Caco-2 (cell line): ENCODE results near the gene EXOC6B. TPM values are rescaled to one million over a fixed set of nuclear protein-coding genes. Genes with fewer than 3 reads are reported as not detected.

Experiments
- BruUV-seq: library from RNA; stranded (reverse); fragments of 400-500 nt; replicated peaks from 2 replicates; lab custom pipeline; 2021; lab: Mats Ljungman, UMichigan
- CTCF ChIA-PET: fragments of 300-600 bp; sonication (Branson Sonifier 250); formaldehyde crosslinking; loops from one replicate; lab custom pipeline; 2022; ENCODE audit warnings: antibody characterized with exemption; lab: Charles Lee
- POLR2A ChIA-PET: fragments of 300-600 bp; sonication (Branson Sonifier 250); formaldehyde crosslinking; loops from one replicate; lab custom pipeline; 2022; ENCODE audit warnings: antibody characterized with exemption; lab: Charles Lee
- DNase-seq, 2 experiments: peaks; one replicate each; pipeline versions ENCODE4 v3.0.0 to v3.0.0-alpha.2; 2020 to 2022
- H3K27me3 ChIP-seq: replicated peaks from 2 replicates; pipeline ENCODE4 v1.6.0; 2011; ENCODE audit warnings: low read length; ENCODE audit not compliant: control insufficient read depth, insufficient read depth
- H3K36me3 ChIP-seq: 2 replicates; pipeline ENCODE4 v1.5.1; 2011; ENCODE audit warnings: low read length; ENCODE audit not compliant: control insufficient read depth, insufficient read depth
- H3K4me1 ChIP-seq: fragments of 250-450 bp; sonication (Bioruptor Pico); 2 replicates; pipeline ENCODE4 v1.5.1; 2020; ENCODE audit warnings: mild to moderate bottlenecking
- H3K4me3 ChIP-seq: 2 replicates; pipeline ENCODE4 v1.5.1; 2011; ENCODE audit warnings: low read depth, mild to moderate bottlenecking, control low read depth, low read length
- H3K9me3 ChIP-seq: fragments of 250-450 bp; sonication (Bioruptor Pico); 2 replicates; pipeline ENCODE4 v1.5.1; 2020; ENCODE audit warnings: mild to moderate bottlenecking, moderate library complexity
- H3K27ac Mint-ChIP-seq: one replicate; pipeline ENCODE4 v1.8.0; 2022; ENCODE audit warnings: mixed read lengths; ENCODE audit not compliant: unreplicated experiment
- H3K27me3 Mint-ChIP-seq: one replicate; pipeline ENCODE4 v1.8.0; 2022; ENCODE audit warnings: mixed read lengths; ENCODE audit not compliant: insufficient read depth, unreplicated experiment
- H3K36me3 Mint-ChIP-seq: one replicate; pipeline ENCODE4 v1.8.0; 2022; ENCODE audit warnings: mild to moderate bottlenecking, mixed read lengths; ENCODE audit not compliant: insufficient read depth, unreplicated experiment
- H3K4me1 Mint-ChIP-seq: one replicate; pipeline ENCODE4 v1.8.0; 2022; ENCODE audit warnings: low read depth, mixed read lengths; ENCODE audit not compliant: unreplicated experiment
- H3K4me3 Mint-ChIP-seq: one replicate; pipeline ENCODE4 v1.8.0; 2022; ENCODE audit warnings: mild to moderate bottlenecking, moderate library complexity, mixed read lengths; ENCODE audit not compliant: unreplicated experiment
- H3K9me3 Mint-ChIP-seq: one replicate; pipeline ENCODE4 v1.8.0; 2022; ENCODE audit warnings: mixed read lengths; ENCODE audit not compliant: unreplicated experiment
- CTCF ChIP-seq, 2 experiments: fragments of 200-600 bp in 1 of 2; IDR thresholded peaks; 1 replicate in 1 of 2; 2 replicates in 1 of 2; pipeline versions ENCODE4 v1.5.1 to v1.8.0; 2011 to 2022; ENCODE audit warnings: antibody characterized with exemption in 1 of 2, control low read depth in 1 of 2, inconsistent platforms in 1 of 2, low read depth in 1 of 2, low read length in 1 of 2, mild to moderate bottlenecking in 1 of 2, moderate library complexity in 1 of 2; ENCODE audit not compliant: insufficient read depth in 1 of 2, severe bottlenecking in 1 of 2, unreplicated experiment in 1 of 2
- intact Hi-C: fragments of 100-400 bp; cut with micrococcal nuclease; formaldehyde crosslinking; loops from one replicate; pipeline ENCODE4 v1.10.0; 2022; ENCODE audit not compliant: unreplicated experiment
- total RNA-seq: library from RNA; stranded (reverse); gene quantifications from 2 replicates; pipeline ENCODE4 v1.2.3, GENCODE V29; 2022

Gene EXOC6B
- total RNA-seq, 1 experiment from 2014 or later: 36.1 TPM

GRCh38 chr2:72636210-72636609, 189.6 kb downstream of the EXOC6B start:
- Mint-ChIP-seq H3K27ac (no peak overlapping the region), H3K9me3 (peaks cover 9% of the 10 kb centered on the region), H3K27me3 (no peaks in the 10 kb centered on the region), H3K36me3 (no peaks in the 10 kb centered on the region), H3K4me3 (no peak overlapping the region), H3K4me1 (peaks cover 20% of the 10 kb centered on the region)
- DNase-seq: no peak
- intact Hi-C loops: no loop called here
- Histone ChIP-seq H3K4me3 (no peak overlapping the region), H3K4me1 (no peaks in the 10 kb centered on the region), H3K9me3 (no peaks in the 10 kb centered on the region), H3K27me3 (no peaks in the 10 kb centered on the region), H3K36me3 (no peaks in the 10 kb centered on the region)
- BruUV-seq: no TSS peak
- ChIA-PET CTCF (no interaction called here), POLR2A (no interaction called here)
- TF ChIP-seq CTCF (IDR thresholded peaks at IDR 0.05; ENCODE audit: insufficient read depth in 1 of 2, low read depth in 1 of 2, low read length in 1 of 2, severe bottlenecking in 1 of 2, unreplicated experiment in 1 of 2): no peak

DNA sequence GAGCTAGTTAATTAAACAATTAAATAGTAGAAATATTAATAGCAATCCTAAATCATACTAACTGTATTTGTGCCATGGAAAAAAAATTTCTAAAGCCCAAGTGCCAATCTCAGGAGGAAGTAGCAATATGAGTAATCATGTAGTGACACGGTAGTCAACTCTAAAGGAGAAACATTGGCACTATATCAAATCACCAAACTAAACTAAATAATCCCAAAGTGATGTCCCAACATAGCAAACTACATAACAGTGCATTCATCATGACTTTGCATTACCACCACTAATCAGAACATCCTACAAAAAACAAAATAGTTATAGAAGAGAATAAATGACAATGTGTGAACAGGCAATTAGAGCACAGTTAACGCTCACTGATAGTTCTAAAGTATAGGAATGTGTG, 195.1 kb downstream of the EXOC6B start:
- peaks cover 7% of the 10 kb centered on the region for H3K4me1 Mint-ChIP-seq
- Histone ChIP-seq H3K4me1 (no peaks in the 10 kb centered on the region), H3K4me3 (no peak overlapping the region), H3K27me3 (no peaks in the 10 kb centered on the region), H3K9me3 (no peaks in the 10 kb centered on the region), H3K36me3 (no peaks in the 10 kb centered on the region)
- CTCF ChIA-PET: no interaction called here
- intact Hi-C loops: no loop called here
- no peak overlapping the region for H3K27ac Mint-ChIP-seq
- H3K9me3 Mint-ChIP-seq: no peaks in the 10 kb centered on the region
- TF ChIP-seq CTCF (IDR thresholded peaks at IDR 0.05; ENCODE audit: insufficient read depth in 1 of 2, low read depth in 1 of 2, low read length in 1 of 2, severe bottlenecking in 1 of 2, unreplicated experiment in 1 of 2): no peak
- H3K36me3 Mint-ChIP-seq: no peaks in the 10 kb centered on the region
- H3K4me3 Mint-ChIP-seq: no peak overlapping the region
- DNase-seq: no peak
- POLR2A ChIA-PET: no interaction called here
- H3K27me3 Mint-ChIP-seq: no peaks in the 10 kb centered on the region
- BruUV-seq: no TSS peak

DNA sequence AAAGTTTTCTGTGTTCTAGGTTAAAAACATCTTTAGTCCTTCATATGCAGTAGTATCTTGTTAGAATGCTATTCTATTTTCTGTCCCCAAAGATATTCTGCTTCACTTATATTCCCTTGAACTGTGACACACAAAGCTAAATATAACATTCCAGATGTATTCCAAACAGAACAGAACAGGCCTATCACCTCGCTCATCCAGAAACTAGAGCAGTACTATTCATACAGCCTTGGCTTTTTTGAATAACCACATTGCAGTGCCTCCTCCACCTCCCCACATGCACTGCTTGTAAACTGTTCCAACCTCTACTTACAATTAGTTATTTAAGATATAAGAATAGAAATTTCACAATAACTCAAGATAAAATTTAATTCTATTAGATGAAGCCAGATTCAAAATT, 196.8 kb downstream of the EXOC6B start:
- no peaks in the 10 kb centered on the region for H3K9me3 ChIP-seq
- no peak for DNase-seq
- no peak overlapping the region for H3K4me3 Mint-ChIP-seq
- no peaks in the 10 kb centered on the region for H3K4me1 ChIP-seq
- H3K9me3 Mint-ChIP-seq: no peaks in the 10 kb centered on the region
- no peaks in the 10 kb centered on the region for H3K27me3 Mint-ChIP-seq
- intact Hi-C loops: no loop called here
- CTCF ChIA-PET: no interaction called here
- H3K36me3 Mint-ChIP-seq: no peaks in the 10 kb centered on the region
- no peak overlapping the region for H3K27ac Mint-ChIP-seq
- POLR2A ChIA-PET: no interaction called here
- no peaks in the 10 kb centered on the region for H3K27me3 ChIP-seq
- BruUV-seq: no TSS peak
- no peak overlapping the region for H3K4me3 ChIP-seq
- no peak for TF ChIP-seq CTCF (IDR thresholded peaks at IDR 0.05; ENCODE audit: insufficient read depth in 1 of 2, low read depth in 1 of 2, low read length in 1 of 2, severe bottlenecking in 1 of 2, unreplicated experiment in 1 of 2)
- peaks cover 6% of the 10 kb centered on the region for H3K4me1 Mint-ChIP-seq
- H3K36me3 ChIP-seq: no peaks in the 10 kb centered on the region
